ENCODE results near the gene PTH2. TPM values are rescaled to one million over a fixed set of nuclear protein-coding genes. Genes with fewer than 3 reads are reported as not detected.

Gene PTH2
- total and polyA plus RNA-seq, 2 donors (not counting 3 experiments of a cell fraction or from before 2014, with no cell fraction given): not detected

DNA sequence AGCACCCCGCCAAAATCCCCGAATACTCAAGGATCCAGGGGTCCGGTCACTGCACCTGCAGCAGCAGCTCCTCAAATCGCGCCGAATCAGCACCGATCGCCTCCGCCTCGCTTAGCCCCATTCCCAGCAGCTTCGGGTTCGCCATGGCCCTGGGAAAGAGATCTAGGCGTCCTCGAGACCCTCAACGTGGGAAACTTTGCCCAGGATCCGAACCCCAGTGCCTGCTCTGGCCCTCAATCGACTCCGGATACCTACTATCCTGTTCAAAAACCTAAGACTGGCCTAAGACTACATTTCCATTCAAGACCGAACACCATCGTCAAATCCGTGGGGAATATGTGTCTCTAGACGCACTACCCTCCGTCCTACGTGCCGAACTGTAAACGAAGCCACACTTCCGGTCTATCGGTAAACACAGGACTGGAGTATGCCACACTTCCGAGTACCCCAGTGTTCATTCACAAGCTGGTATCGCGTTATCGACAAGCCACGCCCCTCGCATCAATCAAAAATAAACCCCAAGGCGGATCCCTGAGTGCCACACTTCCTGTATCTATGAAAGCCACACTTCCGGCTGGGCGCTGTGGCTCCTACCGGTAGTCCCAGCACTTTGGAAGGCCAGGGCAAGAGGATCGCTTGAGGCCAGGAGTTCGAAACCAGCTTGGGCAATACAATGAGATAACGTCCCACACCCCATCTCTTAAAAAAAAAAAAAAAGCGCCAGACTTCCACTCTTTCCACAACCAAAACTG, 28.4 kb upstream of the PTH2 start, which contains the start of gene PIH1D1:
TSS of gene PIH1D1 (minus strand) at position 385 of the 752 bp plus-strand sequence. CDS start at position 145, 240 bp downstream.
- H3K9me1 ChIP-seq (replicated peaks; ENCODE audit: control insufficient read depth, extremely low read depth, insufficient read depth, low read length): no peaks in the 10 kb centered on the region
- peaks cover 11% of the 10 kb centered on the region for H3K79me2 ChIP-seq (ENCODE audit: control insufficient read depth, insufficient read depth, low read length)
- H3K36me3 ChIP-seq (ENCODE audit: control insufficient read depth in 2 of 2, extremely low read depth in 1 of 2, insufficient read depth in 2 of 2, low read length in 2 of 2): peaks cover 0 to 4% of the 10 kb centered on the region in 2 experiments
- TSS peak; percentile 72 for BruUV-seq (replicated peaks)
- dilution Hi-C loops (cut with MboI; ENCODE audit: extremely low pct_ligation_motif_present, low sequenced_read_pairs) (no loop called here), intact Hi-C loops (cut with micrococcal nuclease) (loop anchor here (1.0 to 5.0 kb wide), 5 partner anchors 8 to 426 kb away; partner anchors contain the start of genes AKT1S1, FLT3LG, RPL13A and RRAS)
- no peaks in the 10 kb centered on the region for H3K27me3 ChIP-seq (ENCODE audit: control insufficient read depth in 2 of 2, insufficient read depth in 2 of 2, low read length in 2 of 2)
- FAIRE-seq: peak; percentile 100
- peak; percentile 99 for DNase-seq (ENCODE audit: low read depth, low spot score)
- POLR2A ChIA-PET: interaction anchor here (0.6 kb wide), 1 partner anchor 8 kb away, joined by 3 read pairs; no protein-coding TSS in a partner anchor
- H3K4me3 ChIP-seq (replicated peaks in 1 of 3; ENCODE audit: insufficient read depth in 1 of 3, low read depth in 1 of 3, low read length in 3 of 3): peak within 1 kb of the TSS; percentile 43 to 84 (median 80)
- H3K4me2 ChIP-seq (ENCODE audit: insufficient read depth, low read length): peak within 1 kb of the TSS; percentile 78
- H2AFZ ChIP-seq (ENCODE audit: low read depth, low read length): peak within 1 kb of the TSS; percentile 75
- TF ChIP-seq EZH2 (IDR thresholded peaks at IDR 0.05; ENCODE audit: borderline replicate concordance, low read depth, low read length, severe bottlenecking) (no peak), POLR2AphosphoS5 (IDR thresholded peaks at IDR 0.05; ENCODE audit: insufficient read depth, low read depth, low read length) (peak; percentile 87), POLR2A (IDR thresholded peaks at IDR 0.05; ENCODE audit: low read depth, low read length) (peak; percentile 93)
- TF ChIP-seq, protein P1, sequence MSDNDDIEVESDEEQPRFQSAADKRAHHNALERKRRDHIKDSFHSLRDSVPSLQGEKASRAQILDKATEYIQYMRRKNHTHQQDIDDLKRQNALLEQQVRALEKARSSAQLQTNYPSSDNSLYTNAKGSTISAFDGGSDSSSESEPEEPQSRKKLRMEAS (IDR thresholded peaks at IDR 0.05; ENCODE audit: insufficient read depth, insufficient read length): peak; percentile 68
- TF ChIP-seq, protein P2, sequence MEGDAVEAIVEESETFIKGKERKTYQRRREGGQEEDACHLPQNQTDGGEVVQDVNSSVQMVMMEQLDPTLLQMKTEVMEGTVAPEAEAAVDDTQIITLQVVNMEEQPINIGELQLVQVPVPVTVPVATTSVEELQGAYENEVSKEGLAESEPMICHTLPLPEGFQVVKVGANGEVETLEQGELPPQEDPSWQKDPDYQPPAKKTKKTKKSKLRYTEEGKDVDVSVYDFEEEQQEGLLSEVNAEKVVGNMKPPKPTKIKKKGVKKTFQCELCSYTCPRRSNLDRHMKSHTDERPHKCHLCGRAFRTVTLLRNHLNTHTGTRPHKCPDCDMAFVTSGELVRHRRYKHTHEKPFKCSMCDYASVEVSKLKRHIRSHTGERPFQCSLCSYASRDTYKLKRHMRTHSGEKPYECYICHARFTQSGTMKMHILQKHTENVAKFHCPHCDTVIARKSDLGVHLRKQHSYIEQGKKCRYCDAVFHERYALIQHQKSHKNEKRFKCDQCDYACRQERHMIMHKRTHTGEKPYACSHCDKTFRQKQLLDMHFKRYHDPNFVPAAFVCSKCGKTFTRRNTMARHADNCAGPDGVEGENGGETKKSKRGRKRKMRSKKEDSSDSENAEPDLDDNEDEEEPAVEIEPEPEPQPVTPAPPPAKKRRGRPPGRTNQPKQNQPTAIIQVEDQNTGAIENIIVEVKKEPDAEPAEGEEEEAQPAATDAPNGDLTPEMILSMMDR (IDR thresholded peaks at IDR 0.05; ENCODE audit: extremely low read depth in 1 of 2, insufficient read depth in 1 of 2, low read depth in 1 of 2, low read length in 2 of 2): no peak
- H3K4me1 ChIP-seq (ENCODE audit: control insufficient read depth, extremely low read depth, insufficient read depth, low read length): peaks cover 11% of the 10 kb centered on the region
- peak within 1 kb of the TSS; percentile 83 for H3K27ac ChIP-seq (ENCODE audit: insufficient read depth, low read depth, low read length)
- no peaks in the 10 kb centered on the region for H3K9me3 ChIP-seq (replicated peaks; ENCODE audit: control insufficient read depth, insufficient read depth, low read length)
- H4K20me1 ChIP-seq (replicated peaks; ENCODE audit: control insufficient read depth, extremely low read depth, insufficient read depth, low read length): no peaks in the 10 kb centered on the region
- CTCF ChIA-PET: interaction anchor here (0.6 to 3.8 kb wide), 7 partner anchors 9 to 338 kb away, joined by 3 to 17 read pairs (median 4); partner anchors contain the start of genes FLT3LG, LIN7B and TEAD2
- peak within 1 kb of the TSS; percentile 92 for H3K9ac ChIP-seq (replicated peaks; ENCODE audit: extremely low read depth, insufficient read depth, low read length)
